HAP-1 (cell line): ENCODE data around the gene PCP4.

ENCODE experiments used
- DNase-seq, 2 experiments: peaks; one replicate each; pipeline ENCODE4 v3.0.0-alpha.2; 2016 to 2020; ENCODE audit warnings: low spot score in 2 of 2
- H3K27me3 ChIP-seq: fragments of 250-450 bp; sonication (Bioruptor Pico); 2 replicates; pipeline ENCODE4 v1.5.1; 2020; ENCODE audit warnings: low read depth, mild to moderate bottlenecking, moderate library complexity
- H3K36me3 ChIP-seq: fragments of 250-450 bp; sonication (Bioruptor Pico); replicated peaks from 2 replicates; pipeline ENCODE4 v1.5.1; 2020; ENCODE audit warnings: mild to moderate bottlenecking
- H3K4me1 ChIP-seq: fragments of 250-450 bp; sonication (Bioruptor Pico); 2 replicates; pipeline ENCODE4 v1.5.1; 2020; ENCODE audit warnings: mild to moderate bottlenecking
- H3K4me3 ChIP-seq: fragments of 250-450 bp; sonication (Bioruptor Pico); 2 replicates; pipeline ENCODE4 v1.5.1; 2020; ENCODE audit warnings: mild to moderate bottlenecking, moderate library complexity
- H3K9me3 ChIP-seq: fragments of 250-450 bp; sonication (Bioruptor Pico); 2 replicates; pipeline ENCODE4 v1.5.1; 2020; ENCODE audit warnings: mild to moderate bottlenecking, moderate library complexity
- in situ Hi-C: fragments of 300-500 bp; cut with MboI; formaldehyde crosslinking; loops from 3 replicates; pipeline ENCODE4 v1.14.3; 2020; ENCODE audit warnings: low sequenced_read_pairs, inconsistent platforms, mixed read lengths

The PCP4 gene

GRCh38 chr21:39952265-39952664 is 85.0 kb downstream of the PCP4 start:
- no peak overlapping the region for H3K4me3 ChIP-seq
- H3K27me3 ChIP-seq, result no peaks in the 10 kb centered on the region
- no peaks in the 10 kb centered on the region for H3K4me1 ChIP-seq
- no peaks in the 10 kb centered on the region for H3K36me3 ChIP-seq
- in situ Hi-C loops, result no loop called here
- DNase-seq, result no peak
- H3K9me3 ChIP-seq, result peaks cover 6% of the 10 kb centered on the region

GRCh38 chr21:39954570-39954969 is 87.3 kb downstream of the PCP4 start:
- Histone ChIP-seq H3K27me3 (no peaks in the 10 kb centered on the region), H3K4me3 (no peak overlapping the region), H3K9me3 (peaks cover 6% of the 10 kb centered on the region), H3K4me1 (no peaks in the 10 kb centered on the region), H3K36me3 (no peaks in the 10 kb centered on the region)
- in situ Hi-C loops, result no loop called here
- DNase-seq, result no peak

- DNase-seq, result no peak
- in situ Hi-C loops, result no loop called here
- Histone ChIP-seq H3K36me3 (no peaks in the 10 kb centered on the region), H3K9me3 (peaks cover 6% of the 10 kb centered on the region), H3K4me3 (no peak overlapping the region), H3K27me3 (no peaks in the 10 kb centered on the region), H3K4me1 (no peaks in the 10 kb centered on the region)
Observed at GRCh38 chr21:39955326-39955725, 88.1 kb downstream of the PCP4 start.

GRCh38 chr21:39956586-39956985 is 89.3 kb downstream of the PCP4 start:
- in situ Hi-C loops, result no loop called here
- no peak for DNase-seq
- Histone ChIP-seq H3K9me3 (peaks cover 6% of the 10 kb centered on the region), H3K36me3 (no peaks in the 10 kb centered on the region), H3K4me1 (no peaks in the 10 kb centered on the region), H3K27me3 (no peaks in the 10 kb centered on the region), H3K4me3 (no peak overlapping the region)

- no peaks in the 10 kb centered on the region for H3K27me3 ChIP-seq
- H3K4me1 ChIP-seq, result no peaks in the 10 kb centered on the region
- no peak for DNase-seq
- in situ Hi-C loops, result no loop called here
- peaks cover 6% of the 10 kb centered on the region for H3K9me3 ChIP-seq
- H3K4me3 ChIP-seq, result no peak overlapping the region
- H3K36me3 ChIP-seq, result no peaks in the 10 kb centered on the region
Observed at GRCh38 chr21:39958731-39959130, 91.5 kb downstream of the PCP4 start.

GRCh38 chr21:39961251-39961650 is 94.0 kb downstream of the PCP4 start:
- Histone ChIP-seq H3K9me3 (peaks cover 2% of the 10 kb centered on the region), H3K4me3 (no peak overlapping the region), H3K4me1 (no peaks in the 10 kb centered on the region), H3K36me3 (no peaks in the 10 kb centered on the region), H3K27me3 (no peaks in the 10 kb centered on the region)
- in situ Hi-C loops, result no loop called here
- DNase-seq, result no peak

- H3K36me3 ChIP-seq, result no peaks in the 10 kb centered on the region
- no peak for DNase-seq
- H3K4me3 ChIP-seq, result no peak overlapping the region
- no peaks in the 10 kb centered on the region; the same call in 1 of the 2 replicates for H3K9me3 ChIP-seq
- in situ Hi-C loops, result no loop called here
- H3K27me3 ChIP-seq, result no peaks in the 10 kb centered on the region
- H3K4me1 ChIP-seq, result no peaks in the 10 kb centered on the region
Observed at GRCh38 chr21:39965026-39965425, 97.8 kb downstream of the PCP4 start.

GRCh38 chr21:39966786-39967185 is 99.5 kb downstream of the PCP4 start:
- Histone ChIP-seq H3K4me3 (no peak overlapping the region), H3K36me3 (no peaks in the 10 kb centered on the region), H3K9me3 (no peaks in the 10 kb centered on the region; the same call in 1 of the 2 replicates), H3K27me3 (no peaks in the 10 kb centered on the region), H3K4me1 (no peaks in the 10 kb centered on the region)
- DNase-seq, result no peak
- in situ Hi-C loops, result no loop called here

GRCh38 chr21:39968010-39968409 is 100.8 kb downstream of the PCP4 start:
- DNase-seq, result no peak
- H3K27me3 ChIP-seq, result no peaks in the 10 kb centered on the region
- in situ Hi-C loops, result no loop called here
- H3K9me3 ChIP-seq, result no peaks in the 10 kb centered on the region; the same call in 1 of the 2 replicates
- no peak overlapping the region for H3K4me3 ChIP-seq
- H3K36me3 ChIP-seq, result no peaks in the 10 kb centered on the region
- H3K4me1 ChIP-seq, result no peaks in the 10 kb centered on the region

GRCh38 chr21:39969691-39970364 is 102.6 kb downstream of the PCP4 start:
- no peak for DNase-seq
- Histone ChIP-seq H3K4me1 (no peaks in the 10 kb centered on the region), H3K9me3 (no peaks in the 10 kb centered on the region; the same call in 1 of the 2 replicates), H3K36me3 (no peaks in the 10 kb centered on the region), H3K4me3 (no peak overlapping the region), H3K27me3 (no peaks in the 10 kb centered on the region)
- in situ Hi-C loops, result no loop called here

GRCh38 chr21:39971956-39972355 is 104.7 kb downstream of the PCP4 start:
- DNase-seq, result no peak

GRCh38 chr21:39972471-39972870 is 105.2 kb downstream of the PCP4 start:
- no peaks in the 10 kb centered on the region for H3K36me3 ChIP-seq
- H3K9me3 ChIP-seq, result no peaks in the 10 kb centered on the region; the same call in 1 of the 2 replicates
- no peaks in the 10 kb centered on the region for H3K4me1 ChIP-seq
- no peaks in the 10 kb centered on the region for H3K27me3 ChIP-seq
- no peak overlapping the region for H3K4me3 ChIP-seq
- DNase-seq, result no peak
- in situ Hi-C loops, result no loop called here

More at GRCh38 chr21:39971956-39972355, 104.7 kb downstream of the PCP4 start:
- in situ Hi-C loops, result no loop called here
- Histone ChIP-seq H3K36me3 (no peaks in the 10 kb centered on the region), H3K27me3 (no peaks in the 10 kb centered on the region), H3K4me3 (no peak overlapping the region), H3K4me1 (no peaks in the 10 kb centered on the region), H3K9me3 (no peaks in the 10 kb centered on the region; the same call in 1 of the 2 replicates)

- Histone ChIP-seq H3K36me3 (no peaks in the 10 kb centered on the region), H3K9me3 (peaks cover under 1% of the 10 kb centered on the region), H3K4me1 (no peaks in the 10 kb centered on the region), H3K27me3 (no peaks in the 10 kb centered on the region), H3K4me3 (no peak overlapping the region)
- no peak for DNase-seq
- in situ Hi-C loops, result no loop called here
Observed at GRCh38 chr21:39972976-39973770, 105.9 kb downstream of the PCP4 start.

GRCh38 chr21:39976800-39977199 is 109.6 kb downstream of the PCP4 start:
- peaks cover 2% of the 10 kb centered on the region for H3K9me3 ChIP-seq
- H3K4me1 ChIP-seq, result no peaks in the 10 kb centered on the region
- H3K27me3 ChIP-seq, result no peaks in the 10 kb centered on the region
- no peak for DNase-seq
- in situ Hi-C loops, result no loop called here
- no peaks in the 10 kb centered on the region for H3K36me3 ChIP-seq
- H3K4me3 ChIP-seq, result no peak overlapping the region
